MM.1S (cell line): ENCODE measurements around the gene ECSIT.

Source experiments
- CTCF ChIP-seq: fragments of 300-600 bp; sonication (generic); IDR thresholded peaks from 2 replicates; pipeline ENCODE4 v1.5.1; 2016; ENCODE audit warnings: antibody characterized with exemption, low read length, mixed read lengths
- EZH2 ChIP-seq: fragments of 300-600 bp; sonication (generic); optimal IDR thresholded peaks from 2 replicates; pipeline ENCODE3; 2017; ENCODE audit warnings: low read depth, mild to moderate bottlenecking, antibody characterized with exemption, low read length, mixed read lengths

DNA sequence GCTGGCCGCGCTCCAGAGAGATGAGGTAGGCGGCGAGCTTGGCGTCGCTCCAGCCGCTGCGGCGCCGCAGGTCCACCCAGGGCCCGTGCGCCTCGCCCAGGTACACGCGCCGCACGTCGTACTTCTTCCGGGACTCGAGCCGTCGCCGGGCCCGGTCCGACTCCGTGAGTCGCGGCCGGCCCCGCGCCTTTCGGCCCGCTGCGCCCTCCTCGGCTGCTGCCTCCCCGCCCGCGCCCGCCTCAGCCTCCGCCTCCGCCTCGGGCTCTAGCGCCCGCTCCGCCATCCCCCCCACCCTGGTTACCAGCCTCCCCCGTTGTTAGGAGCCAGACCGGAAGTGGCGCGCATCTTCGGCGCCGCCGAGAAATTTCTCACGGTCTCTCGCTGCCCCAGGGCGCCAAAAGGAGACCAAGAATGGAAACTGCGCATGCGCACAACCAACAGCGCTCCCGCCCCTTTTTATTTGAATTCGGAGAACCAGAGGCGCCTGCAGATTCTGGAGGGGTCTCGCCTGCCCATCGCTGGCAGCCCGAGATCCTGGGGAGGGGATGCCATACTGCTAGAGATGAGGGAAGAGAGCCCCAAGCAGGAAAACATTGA, 23.3 kb downstream of the ECSIT start, which contains the start of gene ZNF653:
- TF ChIP-seq CTCF (no peak), EZH2 (no peak)
